HG03196 (cell line): ENCODE data around the gene EPB41L2.

Source experiments
- ATAC-seq: cut with Tn5 transposase; IDR thresholded peaks from one replicate; pipeline ENCODE4 v1.9.1; 2021; ENCODE audit not compliant: unreplicated experiment

The EPB41L2 gene

DNA sequence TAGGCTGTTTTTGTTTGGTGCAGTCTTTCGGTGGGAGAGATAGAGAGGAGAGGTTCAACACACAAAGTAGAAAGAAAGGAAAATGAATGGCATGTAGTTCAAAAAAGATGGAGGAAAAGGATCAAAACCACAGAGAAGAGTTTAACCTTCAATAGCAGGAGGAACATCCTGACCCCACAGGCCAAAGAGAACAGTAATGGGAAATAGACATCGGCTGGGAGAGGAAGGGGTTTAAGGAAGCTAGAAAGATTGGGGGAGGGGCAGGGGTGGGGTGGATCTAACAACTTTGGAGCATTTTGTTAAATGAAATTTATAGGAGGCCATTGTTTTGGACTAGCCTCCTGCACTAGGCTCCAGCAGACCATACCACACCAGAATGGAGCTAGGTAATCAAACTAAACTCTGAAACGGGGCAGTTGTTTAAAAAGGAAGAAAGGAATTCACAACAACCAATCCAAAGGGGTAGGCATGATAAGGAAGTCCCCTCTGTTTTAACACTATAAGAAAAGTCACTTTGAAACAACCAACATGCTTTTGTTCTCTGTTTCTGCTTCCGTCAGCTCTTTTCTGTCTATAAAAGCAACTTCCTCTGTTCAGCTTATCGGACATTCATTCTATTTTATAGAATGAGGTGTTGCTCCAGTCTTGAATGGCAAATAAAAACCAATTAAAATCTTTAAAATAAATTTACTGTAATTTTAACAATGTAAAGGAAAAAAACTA, 82.6 kb downstream of the EPB41L2 start:
- ATAC-seq = no peak

DNA sequence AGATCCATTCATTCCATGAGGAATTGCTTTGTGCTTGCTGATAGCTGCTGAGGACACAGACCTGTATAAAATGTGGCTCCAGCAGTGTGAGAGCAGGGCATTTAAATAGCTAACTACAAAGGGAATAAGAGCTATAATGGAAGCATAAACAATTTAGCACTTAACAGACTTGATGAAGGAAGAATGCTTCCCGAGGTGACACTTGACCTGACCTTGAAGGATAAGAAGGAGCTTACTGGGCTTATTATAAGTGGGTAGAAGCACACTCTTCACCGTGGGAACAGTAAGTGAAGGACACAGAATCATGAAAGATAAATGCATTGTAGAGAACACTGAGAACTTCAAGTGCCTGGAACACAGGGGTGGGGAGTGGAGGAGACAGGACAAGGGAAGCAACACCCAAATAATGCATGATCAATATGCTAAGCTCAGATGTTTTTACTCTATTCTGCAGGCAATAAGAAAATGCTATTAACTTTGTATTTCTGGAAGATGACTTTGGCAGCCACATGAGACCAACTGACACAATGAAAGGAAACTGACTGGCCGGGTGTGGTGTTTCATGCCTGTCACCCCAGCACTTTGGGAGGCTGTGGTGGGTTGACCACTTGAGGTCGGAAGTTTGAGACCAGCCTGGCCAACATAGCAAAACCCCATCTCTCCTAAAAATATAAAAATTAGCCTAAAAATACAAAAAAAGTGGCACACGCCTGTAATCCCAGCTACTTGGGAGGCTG, 84.2 kb downstream of the EPB41L2 start:
- no peak for ATAC-seq

DNA sequence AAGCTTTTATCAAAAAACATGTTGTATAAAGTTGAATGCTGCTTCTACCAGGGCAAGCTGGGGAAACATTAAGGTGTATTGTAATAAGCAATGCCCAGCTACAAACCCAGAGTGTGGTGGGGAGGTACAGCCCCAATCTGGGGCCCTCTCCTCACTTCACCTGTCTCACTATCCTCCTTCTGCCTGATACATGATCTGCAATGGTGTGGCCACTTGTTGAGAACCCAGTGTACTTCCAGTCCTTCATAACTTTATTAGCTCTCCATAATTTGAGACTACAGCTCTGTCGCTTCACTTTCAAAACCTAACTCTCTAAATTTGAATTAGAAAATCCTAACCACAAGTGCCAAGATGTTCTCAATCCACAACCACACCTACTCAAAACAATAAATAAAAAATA, 84.9 kb downstream of the EPB41L2 start:
- no peak for ATAC-seq

DNA sequence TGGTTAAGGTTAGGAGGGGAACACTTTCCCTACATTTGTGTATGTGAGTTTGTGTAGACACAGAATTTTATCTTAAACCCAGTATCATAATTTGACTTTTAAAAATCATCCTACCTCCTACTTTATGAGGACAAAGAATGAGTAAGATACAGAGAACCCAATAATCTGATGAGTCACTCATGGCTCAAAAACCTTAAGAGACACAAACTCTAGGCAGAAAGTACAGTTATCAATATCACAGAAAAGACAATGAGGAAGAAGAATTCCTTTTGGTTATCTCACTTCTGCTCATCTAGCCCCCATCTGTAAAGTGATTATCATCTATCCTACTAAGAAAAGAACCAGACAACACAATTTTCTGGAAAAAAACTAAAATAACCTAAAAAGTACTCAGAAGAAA, 87.7 kb downstream of the EPB41L2 start:
- no peak for ATAC-seq

DNA sequence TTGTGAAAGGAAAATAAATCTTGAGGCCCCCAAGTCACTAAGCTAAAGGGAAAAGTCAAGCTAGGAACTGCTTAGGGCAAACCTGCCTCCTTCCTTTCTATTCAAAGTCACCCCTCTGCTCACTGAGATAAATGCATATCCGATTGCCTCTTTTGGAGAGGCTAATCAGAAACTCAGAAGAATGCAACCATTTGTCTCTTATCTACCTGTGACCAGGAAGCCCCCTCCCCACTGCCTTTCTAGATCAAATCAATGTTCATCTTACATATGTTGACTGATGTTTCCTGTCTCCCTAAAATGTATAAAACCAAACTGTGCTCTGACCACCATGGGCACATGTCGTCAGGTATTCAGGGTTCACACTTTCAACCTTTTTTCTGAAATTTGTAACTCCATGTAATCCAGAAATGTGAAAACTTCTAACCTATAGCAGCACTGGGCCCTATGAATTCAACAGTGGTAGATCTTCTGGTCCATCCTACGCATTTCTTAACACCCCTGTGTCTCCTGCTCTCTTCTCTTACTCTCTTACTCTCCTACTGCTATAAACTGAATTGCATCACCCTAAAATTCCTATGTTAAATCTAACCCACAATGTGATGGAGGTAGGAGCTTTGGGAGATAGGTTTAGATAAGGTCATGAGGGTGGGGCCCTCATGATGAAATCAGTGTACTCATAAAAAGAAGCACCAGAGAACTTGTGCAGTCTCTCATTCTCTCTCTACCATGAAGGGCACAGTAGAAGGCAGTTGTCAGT, 89.3 kb downstream of the EPB41L2 start:
- ATAC-seq = no peak

DNA sequence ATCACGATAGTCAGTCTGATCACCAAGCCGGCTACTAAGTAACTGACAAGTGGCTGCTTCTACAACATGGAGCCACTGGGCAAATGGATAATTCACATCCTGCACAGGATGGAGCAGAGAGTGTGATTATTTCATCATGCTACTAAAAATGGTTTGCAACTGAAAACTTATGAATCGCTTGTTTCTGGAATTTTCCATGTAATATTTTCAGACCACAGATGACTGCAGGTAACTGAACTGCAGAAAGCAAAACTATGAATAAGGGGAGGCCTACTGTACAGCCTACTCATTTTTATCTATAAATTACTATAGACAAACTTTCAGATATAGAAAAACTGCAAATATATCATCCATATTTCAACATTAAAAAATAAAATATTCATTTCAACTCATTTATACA, 91.5 kb downstream of the EPB41L2 start:
- ATAC-seq = no peak

DNA sequence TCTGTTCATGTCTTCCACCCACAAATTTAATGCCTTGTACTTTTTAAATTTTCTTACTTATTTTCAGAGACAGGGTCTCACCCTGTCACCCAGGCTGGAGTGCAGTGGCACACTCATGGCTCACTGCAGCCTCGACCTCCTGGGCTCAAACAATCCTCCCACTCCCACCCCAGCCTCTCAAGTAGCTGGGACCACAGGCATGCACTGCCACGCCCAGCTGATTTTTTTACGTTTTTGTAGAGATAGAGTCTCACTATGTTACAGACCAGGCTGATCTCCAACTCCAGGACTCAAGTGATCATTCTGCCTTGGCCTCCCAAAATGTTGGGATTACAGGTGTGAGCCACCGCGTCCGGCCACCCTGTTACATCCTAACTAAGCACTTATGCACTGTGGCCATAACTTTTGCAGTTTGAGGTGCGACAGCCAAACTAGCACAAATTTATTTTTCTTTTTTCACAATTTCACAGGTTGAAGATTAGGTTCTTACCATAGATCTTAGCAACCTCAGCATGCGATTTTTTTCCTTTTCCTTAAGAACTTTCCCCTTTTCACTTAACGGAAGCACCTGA, 92.1 kb downstream of the EPB41L2 start:
- no peak for ATAC-seq

DNA sequence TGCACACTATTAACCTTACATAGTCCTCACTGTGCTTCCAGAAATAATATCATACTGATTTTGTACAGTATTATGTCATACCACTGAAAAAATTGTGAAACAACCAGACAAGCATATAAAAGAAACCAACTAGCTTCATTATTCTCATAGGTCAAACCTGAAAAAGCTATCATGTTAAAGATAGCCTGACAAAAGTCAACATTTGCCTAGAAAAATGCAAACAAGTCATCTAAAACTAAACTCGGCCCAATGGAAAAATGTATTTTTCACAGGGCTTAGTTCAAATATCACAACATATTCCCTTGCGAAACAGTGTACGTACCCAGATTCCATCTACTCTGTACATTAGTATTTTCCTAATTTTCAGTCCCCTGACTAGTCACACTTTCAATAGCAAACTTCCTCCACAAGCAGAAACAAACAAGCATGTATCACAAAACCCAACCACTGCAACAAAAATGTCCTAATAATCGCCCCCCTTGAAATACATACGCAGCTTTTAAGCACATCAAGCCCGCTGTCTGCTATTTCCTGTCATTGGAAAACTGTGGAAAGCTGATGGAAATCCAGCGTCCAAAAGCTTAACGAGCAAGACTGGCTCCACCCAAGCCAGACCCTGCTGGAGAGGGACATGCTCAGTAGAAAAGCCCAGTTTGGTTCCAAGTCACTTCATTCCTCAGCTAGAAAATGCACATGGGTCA, 93.1 kb downstream of the EPB41L2 start:
- no peak for ATAC-seq

DNA sequence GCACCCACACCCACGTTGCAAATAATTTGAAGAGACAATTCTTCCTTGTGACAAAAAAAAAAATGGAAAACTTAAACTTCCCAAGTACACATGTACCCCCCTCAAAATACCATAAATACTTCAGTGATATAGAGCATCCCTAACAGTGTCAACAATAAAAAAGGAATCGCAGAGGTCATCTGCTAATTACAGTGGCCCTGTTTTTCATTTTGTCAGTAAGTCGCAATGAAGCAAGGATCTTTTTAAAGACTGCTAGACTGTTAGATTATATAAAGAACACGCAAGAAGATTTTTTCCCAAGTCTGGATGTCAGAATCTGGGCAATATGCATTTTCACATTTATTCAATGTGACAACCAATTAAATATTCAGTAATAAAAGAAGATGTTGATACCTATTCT, 93.9 kb downstream of the EPB41L2 start:
- no peak for ATAC-seq

DNA sequence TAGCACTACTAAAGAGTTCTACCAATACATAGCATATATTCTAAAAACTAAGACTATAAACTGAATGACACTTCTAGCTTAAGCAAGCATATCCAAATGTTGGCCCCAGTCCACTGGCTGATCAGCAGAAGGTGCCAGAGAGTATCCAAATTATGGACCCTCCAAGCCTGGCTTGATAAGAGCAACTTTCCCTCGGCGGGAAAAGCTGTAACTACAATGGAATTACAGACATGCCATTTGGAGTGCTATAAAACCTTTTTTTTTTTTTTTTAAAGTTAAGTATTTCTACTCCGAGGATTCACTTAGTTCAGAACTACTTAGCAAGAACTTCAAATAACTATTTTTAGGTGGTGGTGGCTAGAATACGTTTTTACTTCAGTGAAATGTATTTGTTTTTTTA, 94.6 kb downstream of the EPB41L2 start:
- no peak for ATAC-seq

DNA sequence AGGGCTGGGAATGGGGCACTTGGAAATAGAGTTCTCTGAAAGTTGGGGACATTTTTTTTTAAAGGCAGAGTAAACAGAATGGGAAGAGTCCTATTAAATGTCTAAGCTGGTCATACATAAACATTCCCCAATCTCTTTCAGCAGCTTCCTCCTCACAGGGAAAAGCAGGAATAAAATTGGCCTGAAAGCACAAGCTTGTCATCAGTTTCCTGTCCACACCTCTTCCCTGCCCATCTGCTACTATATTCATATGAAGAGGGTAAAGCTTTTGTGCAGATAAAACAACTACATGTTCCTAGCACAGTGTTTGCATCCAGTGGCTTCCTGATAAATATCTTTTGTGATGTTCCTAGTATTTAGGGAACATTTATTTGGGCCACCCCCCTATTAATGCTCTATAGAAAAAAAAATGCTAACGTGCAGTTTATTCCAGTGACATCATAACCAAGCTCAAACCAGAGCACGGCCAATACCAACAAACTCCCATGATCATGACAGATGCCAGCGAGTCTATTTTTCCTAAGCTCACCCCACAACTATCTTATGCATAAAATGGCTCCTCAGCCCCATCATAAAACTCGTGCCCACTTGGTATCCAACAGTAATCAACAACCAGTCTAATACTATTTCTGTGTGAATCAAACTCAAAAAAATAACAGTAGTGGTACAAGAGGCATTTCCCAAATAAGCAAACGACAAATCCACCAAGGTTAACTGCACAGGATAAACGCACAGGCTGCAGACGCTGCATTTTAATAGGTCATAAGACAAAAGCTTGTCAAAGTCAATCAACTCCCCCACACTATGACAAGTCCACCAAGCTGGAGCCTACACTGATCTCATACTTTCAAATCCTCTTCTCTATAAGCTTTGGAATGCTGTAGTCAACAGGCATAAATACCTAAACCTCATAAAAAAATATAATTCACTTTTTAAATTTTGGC, 95.3 kb downstream of the EPB41L2 start:
- ATAC-seq = no peak

DNA sequence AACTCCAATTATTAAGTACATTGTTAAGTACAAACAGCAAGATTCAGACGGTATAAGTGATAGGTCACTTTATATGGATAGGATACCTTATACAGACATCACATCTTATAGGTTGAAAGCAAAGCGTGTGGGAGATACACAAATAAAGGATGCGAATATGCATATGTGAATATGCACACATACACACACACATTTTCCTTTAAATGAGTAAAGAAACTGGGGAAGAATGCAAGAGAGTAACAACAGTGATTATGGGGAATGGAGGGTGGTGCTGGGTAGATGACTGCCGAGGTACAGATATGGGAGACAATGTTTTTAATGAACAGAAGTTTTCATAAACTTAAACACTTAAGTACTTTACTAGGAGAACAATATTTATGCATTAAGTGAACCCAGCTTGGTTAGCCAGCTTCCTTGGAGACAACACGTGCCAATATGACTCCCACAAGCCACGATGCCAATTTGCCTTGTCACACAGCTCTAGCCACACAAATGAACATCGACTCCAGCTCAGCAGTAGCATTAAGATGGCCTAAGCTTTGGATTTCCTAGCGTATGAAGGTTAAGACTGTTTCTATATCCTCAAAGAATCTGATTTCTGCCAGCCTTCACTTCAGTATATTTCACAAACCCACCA, 96.6 kb downstream of the EPB41L2 start:
- no peak for ATAC-seq

DNA sequence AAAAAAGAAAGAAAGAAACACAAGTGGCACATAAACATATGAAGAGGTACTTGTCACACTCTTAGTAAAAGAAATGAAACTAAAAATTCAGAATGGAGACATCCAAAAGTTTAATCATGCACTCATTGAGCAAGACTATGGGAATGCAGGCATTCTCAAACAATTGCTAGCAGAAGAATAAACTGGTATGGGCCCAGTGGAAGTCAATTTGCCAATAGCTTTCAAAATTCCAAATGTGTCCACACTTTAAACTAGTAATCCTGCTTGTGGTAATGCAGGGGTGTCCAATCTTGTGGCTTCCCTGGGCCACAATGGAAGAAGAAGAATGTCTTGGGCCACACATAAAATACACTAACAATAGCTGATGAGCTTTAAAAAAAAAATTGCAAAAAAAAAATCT, 97.4 kb downstream of the EPB41L2 start:
- ATAC-seq = no peak

DNA sequence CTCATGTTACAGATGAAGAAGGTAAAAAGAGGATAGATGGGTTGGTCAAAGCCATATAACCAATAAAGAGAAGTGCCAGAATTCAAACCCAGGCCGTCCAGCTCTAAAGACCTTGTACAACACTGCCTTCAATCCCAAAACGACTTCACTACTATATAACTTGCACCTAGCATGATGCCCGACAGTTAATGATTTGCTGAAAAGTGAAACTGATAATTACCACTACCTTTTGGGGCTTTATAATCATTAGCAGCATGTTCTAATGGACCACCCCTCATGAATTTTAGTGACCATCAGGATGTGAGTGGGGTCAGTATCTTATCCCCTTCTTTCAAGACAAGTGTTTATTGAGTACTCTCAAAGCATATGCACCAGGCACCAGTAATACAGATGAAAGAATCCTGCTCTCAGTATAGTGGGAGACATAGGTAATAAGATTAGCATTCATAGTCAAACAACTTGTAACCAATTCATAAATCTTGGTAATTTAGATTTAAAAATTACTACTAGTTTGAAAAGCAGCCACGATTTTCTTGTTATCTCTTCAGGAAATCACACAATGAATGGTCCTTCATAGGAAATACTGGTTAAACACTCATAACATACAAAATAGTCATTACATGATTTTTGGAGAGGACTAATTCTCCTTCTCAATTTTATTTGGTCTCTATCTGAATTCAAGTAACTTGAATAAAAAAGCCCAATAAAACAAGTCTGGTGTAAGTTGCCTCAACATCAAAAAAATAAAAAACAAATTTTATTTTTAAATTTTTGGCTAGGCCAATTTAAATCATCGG, 98.0 kb downstream of the EPB41L2 start:
- ATAC-seq = no peak

DNA sequence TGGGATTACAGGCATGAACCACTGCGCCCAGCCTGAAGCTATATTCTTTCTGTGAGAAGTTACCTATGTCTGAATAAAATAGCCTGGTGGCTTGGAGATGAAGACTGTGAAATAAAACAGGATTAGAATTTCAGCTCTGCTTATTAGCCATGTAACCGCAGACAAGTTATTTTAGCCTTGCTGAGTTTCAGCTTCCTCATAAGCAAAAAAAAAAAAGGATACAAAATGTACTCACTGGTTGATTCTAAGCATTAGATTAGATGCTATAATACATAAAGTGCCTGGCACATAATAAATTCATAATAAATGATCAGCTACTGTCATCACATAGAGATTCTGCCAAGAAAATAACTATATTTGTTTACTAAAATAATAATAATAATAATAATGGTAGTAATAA, 98.8 kb downstream of the EPB41L2 start:
- ATAC-seq = no peak

DNA sequence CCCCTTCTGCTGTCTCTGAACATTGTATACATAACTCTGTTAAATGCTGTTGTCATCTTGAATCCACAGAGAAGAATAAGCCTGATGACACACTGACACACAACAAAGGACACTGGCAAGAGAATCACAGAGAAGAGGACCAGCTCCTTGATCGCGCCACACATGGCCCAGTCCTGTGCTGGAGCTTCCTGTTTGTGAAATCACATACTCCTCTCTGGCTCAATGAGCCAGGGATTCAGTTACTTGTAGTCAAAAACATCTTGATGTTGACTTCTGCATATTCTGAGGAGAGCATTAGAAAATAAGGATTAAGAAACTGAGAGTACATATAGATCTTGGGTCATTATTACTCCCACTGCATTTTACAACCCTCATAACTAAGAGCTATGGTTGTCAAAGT, 100.1 kb downstream of the EPB41L2 start:
- ATAC-seq = no peak

DNA sequence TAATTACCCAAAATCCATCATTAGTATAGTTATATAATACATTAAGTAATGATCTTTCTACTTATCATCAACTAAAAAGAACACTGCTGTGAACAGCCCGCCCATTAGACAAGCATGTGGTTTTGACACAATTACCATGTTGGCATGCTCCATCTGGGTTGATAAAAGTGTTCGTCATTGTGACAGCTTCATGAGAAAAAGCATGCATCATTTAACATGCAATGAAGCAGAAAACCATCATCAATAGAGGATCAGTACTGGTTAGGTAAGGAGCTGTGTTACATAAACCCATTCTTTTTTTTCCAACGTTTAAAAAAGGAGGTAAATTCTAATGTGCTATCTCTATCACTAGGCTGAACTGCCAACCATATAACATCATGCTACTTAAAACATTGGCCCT, 101.9 kb downstream of the EPB41L2 start:
- ATAC-seq = no peak

DNA sequence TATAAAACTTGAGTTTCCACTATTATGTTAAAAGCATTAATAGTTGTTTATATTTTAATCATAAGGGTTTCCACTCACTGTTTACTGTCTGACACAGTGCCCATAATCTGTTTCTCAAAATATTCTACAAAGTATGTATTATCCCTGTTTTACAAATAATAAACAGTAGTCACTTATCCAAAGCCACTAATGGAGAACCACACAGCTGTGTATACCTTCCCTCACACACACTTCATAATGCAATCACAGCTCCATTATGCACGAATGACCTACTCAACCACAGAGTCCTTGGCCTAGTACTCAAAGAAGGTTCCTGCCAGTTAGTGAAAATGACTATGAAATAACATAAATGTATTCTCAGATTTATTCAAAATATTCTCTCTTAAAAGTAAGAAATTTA, 103.1 kb downstream of the EPB41L2 start:
- no peak for ATAC-seq

DNA sequence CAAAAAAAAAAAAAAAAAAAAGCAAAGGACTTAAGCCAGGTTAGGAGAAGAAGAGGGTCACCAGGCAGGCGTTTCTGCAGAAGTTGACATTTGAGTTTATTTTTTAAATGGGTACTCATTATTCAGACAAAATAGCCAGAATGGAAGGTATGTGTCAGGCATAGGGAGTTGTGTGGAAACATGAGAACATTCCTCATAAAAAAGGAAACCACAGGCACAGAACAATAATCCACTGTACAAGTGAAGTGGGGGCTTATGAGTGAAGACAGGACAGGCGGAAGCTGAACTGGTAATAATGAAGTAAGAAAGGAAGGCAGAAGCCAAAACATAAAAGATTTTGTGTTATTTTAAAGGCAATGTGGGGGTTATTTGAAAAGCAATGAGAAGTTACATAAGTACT, 104.6 kb downstream of the EPB41L2 start:
- ATAC-seq = no peak
